ENCODE results near the gene CTDP1. TPM values are rescaled to one million over a fixed set of nuclear protein-coding genes. Genes with fewer than 3 reads are reported as not detected.

The CTDP1 gene
- total RNA-seq, 1 experiment from 2014 or later: 16.5 TPM

GRCh38 chr18:79796531-79797405, 117.2 kb downstream of the CTDP1 start:
- DNase-seq (ENCODE audit: low spot score): no peak

GRCh38 chr18:79797518-79798345, 118.1 kb downstream of the CTDP1 start, which contains the start of gene KCNG2:
Gene KCNG2, plus strand, starts transcription at chr18:79797938. Its CDS starts 65,730 bp downstream, at chr18:79863668.
- no peak for DNase-seq (ENCODE audit: low spot score)

- no peak for DNase-seq (ENCODE audit: low spot score)
These were observed 118.9 kb downstream of the CTDP1 start for GRCh38 chr18:79798346-79798998.

GRCh38 chr18:79798999-79799370, 119.4 kb downstream of the CTDP1 start:
- DNase-seq (ENCODE audit: low spot score): no peak

GRCh38 chr18:79799619-79800370, 120.2 kb downstream of the CTDP1 start:
- no peak for DNase-seq (ENCODE audit: low spot score)

- DNase-seq (ENCODE audit: low spot score): no peak
These were observed 121.0 kb downstream of the CTDP1 start for GRCh38 chr18:79800371-79801180.

- no peak for DNase-seq (ENCODE audit: low spot score)
These were observed 121.6 kb downstream of the CTDP1 start for GRCh38 chr18:79801217-79801616.

- no peak for DNase-seq (ENCODE audit: low spot score)
These were observed 122.0 kb downstream of the CTDP1 start for GRCh38 chr18:79801641-79802040.

GRCh38 chr18:79802298-79802697, 122.7 kb downstream of the CTDP1 start:
- no peak for DNase-seq (ENCODE audit: low spot score)

- DNase-seq (ENCODE audit: low spot score): no peak
These were observed 124.0 kb downstream of the CTDP1 start for GRCh38 chr18:79803611-79804051.

Other genes starting within 250 kb of the CTDP1 start
- not detected in 2 replicates for gene KCNG2, start 118.1 kb downstream of the CTDP1 start, total RNA-seq (2014; rRNA removed; shearing (Covaris generic))

All from A172 (cell line).